M059J (cell line): ENCODE data around the gene TPSD1. TPM values are rescaled to one million over a fixed set of nuclear protein-coding genes. Genes with fewer than 3 reads are reported as not detected.
"Not testable (repeated sequence)": the region's sequence is repeated elsewhere in the genome, so short reads cannot be mapped to it uniquely, and the experiment has no call there.

Experiments used
- DNase-seq: peaks from one replicate; pipeline ENCODE4 v3.0.0-alpha.2; 2012; ENCODE audit warnings: low read depth
- total RNA-seq: library from RNA; depleted of rRNA; stranded (reverse); fragments of >200 nt; shearing (Covaris generic); gene quantifications from 2 replicates; pipeline ENCODE4 v1.2.3, GENCODE V29; 2014

TPSD1 gene
- total RNA-seq, 1 experiment from 2014 or later, result not detected

GRCh38 chr16:1220841-1221627 is 34.8 kb upstream of the TPSD1 start:
- DNase-seq, result no peak

- no peak for DNase-seq
Observed at GRCh38 chr16:1221628-1222552, 34.0 kb upstream of the TPSD1 start.

GRCh38 chr16:1222553-1223354 is 33.1 kb upstream of the TPSD1 start:
- DNase-seq, result no peak

- no peak for DNase-seq
Observed at GRCh38 chr16:1223355-1224214, 32.3 kb upstream of the TPSD1 start.

- DNase-seq, result no peak
Observed at GRCh38 chr16:1224558-1224957, 31.3 kb upstream of the TPSD1 start.

GRCh38 chr16:1225051-1225451 is 30.8 kb upstream of the TPSD1 start, which contains the start of gene TPSG1:
Gene TPSG1, minus strand, starts transcription at chr16:1225268. Its CDS starts 16 bp downstream, at chr16:1225252.
- DNase-seq, result no peak

- not testable (repeated sequence) for DNase-seq
Observed at GRCh38 chr16:1225728-1226311, 30.0 kb upstream of the TPSD1 start.

GRCh38 chr16:1226692-1227091 is 29.2 kb upstream of the TPSD1 start:
- DNase-seq, result not testable (repeated sequence)

GRCh38 chr16:1228227-1228626 is 27.6 kb upstream of the TPSD1 start:
- DNase-seq, result not testable (repeated sequence)

GRCh38 chr16:1229476-1229875 is 26.4 kb upstream of the TPSD1 start:
- not testable (repeated sequence) for DNase-seq

GRCh38 chr16:1230084-1230470 is 25.8 kb upstream of the TPSD1 start, which contains the start of gene TPSB2:
Gene TPSB2, minus strand, starts transcription at chr16:1230184. Its CDS starts 233 bp downstream, at chr16:1229951.
- not testable (repeated sequence) for DNase-seq

GRCh38 chr16:1230471-1231212 is 25.2 kb upstream of the TPSD1 start:
- DNase-seq, result not testable (repeated sequence)

- DNase-seq, result not testable (repeated sequence)
Observed at GRCh38 chr16:1231301-1231700, 24.6 kb upstream of the TPSD1 start.

GRCh38 chr16:1232049-1232748 is 23.7 kb upstream of the TPSD1 start:
- DNase-seq, result not testable (repeated sequence)

GRCh38 chr16:1236659-1237058 is 19.2 kb upstream of the TPSD1 start:
- not testable (repeated sequence) for DNase-seq

GRCh38 chr16:1237990-1238389 is 17.9 kb upstream of the TPSD1 start:
- DNase-seq, result no peak

- DNase-seq, result not testable (repeated sequence)
Observed at GRCh38 chr16:1238909-1239308, 17.0 kb upstream of the TPSD1 start.

GRCh38 chr16:1239575-1239974 is 16.3 kb upstream of the TPSD1 start:
- not testable (repeated sequence) for DNase-seq

- DNase-seq, result not testable (repeated sequence)
Observed at GRCh38 chr16:1240436-1240835, 15.4 kb upstream of the TPSD1 start, which contains the start of gene TPSAB1. Gene TPSAB1, plus strand, starts transcription at chr16:1240705. Its CDS starts 234 bp downstream, at chr16:1240939.
